CD4-positive, alpha-beta T cell treated with Interleukin-15 for 4 hours (primary cell): ENCODE data around the gene PTPRD.

ENCODE experiments used
- DNase-seq: peaks from one replicate; pipeline ENCODE4 v3.0.0-alpha.2; 2020; ENCODE audit warnings: low spot score

Gene PTPRD

DNA sequence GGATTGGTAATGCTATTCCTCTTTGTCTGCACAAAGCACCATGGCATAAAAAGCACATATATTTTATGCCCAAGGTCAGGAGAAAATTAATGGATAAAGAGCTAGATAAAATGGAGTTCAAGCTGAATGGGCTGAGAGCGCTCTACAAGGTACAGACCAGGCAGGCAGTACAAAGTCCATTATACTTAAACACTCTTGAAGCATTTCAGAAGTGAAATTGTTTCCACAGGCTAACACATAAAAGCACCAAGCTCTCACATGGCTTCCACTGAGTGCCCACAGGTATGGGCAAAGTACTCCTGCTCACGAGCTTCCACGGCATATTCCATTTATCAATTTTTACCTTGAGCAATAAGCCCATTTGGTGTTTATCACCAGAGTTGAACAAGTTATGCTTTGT, 2042.0 kb downstream of the PTPRD start:
- no peak for DNase-seq

DNA sequence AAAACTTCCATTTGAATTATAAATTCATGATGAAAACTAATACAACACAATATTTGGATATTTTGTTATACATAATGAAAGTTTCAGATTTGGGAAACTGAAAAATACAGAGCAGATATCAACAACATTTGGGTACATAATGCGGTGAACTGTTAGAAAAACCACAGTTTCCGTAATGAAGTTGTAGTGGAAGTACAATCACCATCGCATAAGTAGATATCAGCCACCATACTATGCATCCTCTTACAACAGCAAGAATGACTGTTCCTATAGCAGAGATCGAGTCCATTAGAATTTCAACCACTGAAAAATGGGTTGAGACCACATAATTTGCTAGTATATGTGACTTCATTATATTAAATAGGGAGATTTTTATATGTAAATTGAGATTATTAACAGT, 2043.0 kb downstream of the PTPRD start:
- no peak for DNase-seq

DNA sequence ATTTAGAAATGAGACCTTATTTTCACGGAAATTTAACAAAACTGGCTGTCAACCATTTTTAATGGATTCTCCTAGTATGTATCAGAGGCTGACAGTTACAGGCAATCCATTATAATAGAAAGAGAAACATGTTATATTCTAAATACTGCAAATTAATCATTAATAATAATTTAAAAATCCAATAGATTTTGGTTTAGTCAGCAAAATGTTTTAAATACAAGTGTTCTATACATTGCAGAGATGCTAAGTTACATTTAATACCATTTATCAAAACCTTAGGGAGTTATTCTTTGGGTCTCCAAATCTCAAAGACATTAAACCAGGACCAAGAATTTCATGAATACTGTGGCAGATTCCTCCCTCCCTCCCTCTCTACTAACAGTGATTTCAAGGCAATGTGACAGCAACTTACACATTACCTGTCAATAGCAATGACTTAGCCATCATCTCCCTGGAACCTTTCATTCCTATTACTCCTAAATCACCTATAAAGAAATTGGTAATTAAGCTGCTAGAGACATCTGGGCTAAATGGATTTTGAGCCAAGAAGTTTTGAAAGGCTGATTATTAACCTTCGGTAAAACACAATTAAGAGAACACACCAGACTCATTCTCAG, 2044.7 kb downstream of the PTPRD start:
- no peak for DNase-seq

DNA sequence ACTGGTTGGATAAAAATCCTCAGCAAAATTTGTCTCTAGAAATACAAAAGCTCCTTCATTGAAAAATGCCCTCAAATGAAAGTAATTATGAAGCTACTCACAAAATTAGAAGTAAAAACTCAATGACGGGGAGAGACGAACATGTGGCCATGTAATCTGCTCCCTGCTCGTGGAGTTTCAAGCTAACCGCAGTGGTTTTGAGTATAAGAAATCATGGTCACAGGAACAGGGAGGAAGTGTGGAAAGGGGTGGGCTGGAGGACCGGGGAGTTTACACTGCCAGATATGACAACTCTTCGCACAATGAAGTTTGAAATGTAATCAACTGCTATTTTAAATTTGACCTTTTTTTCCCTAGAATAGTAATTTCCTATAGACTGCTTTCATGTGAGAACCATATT, 2047.8 kb downstream of the PTPRD start:
- DNase-seq = no peak

DNA sequence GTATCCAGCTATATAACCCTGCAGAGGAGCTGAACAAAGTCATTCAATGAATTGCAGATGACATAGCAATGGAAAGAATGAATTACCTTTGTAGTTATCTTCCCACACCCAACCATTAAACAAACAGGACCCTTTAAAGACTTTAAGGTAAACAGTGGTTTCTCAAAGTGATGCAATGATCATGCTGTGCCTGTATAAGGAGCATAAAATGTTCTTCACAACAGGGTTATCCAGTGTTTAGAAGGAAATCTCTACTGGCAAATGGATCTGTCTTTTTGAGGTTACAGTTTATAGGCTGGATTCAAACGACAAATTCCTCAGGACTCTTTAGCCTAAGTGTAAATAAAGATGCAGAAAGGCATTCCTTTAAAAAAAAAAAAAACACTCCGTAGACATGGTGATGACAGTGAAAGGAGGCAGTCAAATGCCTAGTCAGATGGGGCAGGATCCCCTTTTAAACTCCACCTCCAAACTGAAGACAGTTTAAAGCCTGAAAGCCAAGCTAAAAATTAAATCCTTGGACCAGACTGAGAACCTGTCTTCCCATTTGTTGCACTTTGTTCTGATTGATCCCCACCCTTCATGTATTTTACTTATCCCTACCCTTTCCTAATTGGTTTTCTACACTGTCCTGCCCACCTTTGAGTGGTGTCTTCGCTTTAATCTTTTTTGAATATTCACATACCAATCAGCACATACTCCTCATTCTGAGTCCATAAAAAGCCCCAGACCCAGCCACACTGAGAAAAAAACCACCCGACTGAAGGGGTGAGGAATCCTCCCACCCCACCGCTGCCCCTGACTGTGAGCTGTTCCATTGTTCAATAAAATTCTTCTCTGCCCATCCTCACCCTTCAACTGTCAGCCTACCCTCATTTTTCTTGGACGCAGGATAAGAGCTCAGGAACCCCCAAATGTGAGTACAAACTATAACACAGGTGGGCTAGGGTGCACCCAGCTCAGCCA, 2052.0 kb downstream of the PTPRD start:
- no peak for DNase-seq

DNA sequence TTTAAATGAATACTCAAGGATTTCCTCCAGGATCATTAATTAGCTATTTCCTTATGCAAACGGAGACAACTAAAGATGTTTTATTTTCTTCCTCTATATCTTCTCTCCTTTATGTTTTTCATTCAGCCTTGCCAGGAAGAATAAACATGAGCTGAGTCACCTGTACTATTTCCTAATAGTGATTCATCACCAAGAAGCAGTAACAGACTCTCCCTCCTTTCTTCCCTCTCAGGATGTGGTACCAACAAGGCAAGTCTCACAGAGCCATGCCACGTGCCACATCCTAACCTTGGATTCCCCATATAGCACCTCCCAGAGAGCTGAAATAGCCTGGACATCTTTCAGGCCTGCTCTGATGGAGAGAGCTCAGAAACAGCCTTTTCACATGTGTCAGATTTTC, 2054.6 kb downstream of the PTPRD start:
- DNase-seq = no peak

DNA sequence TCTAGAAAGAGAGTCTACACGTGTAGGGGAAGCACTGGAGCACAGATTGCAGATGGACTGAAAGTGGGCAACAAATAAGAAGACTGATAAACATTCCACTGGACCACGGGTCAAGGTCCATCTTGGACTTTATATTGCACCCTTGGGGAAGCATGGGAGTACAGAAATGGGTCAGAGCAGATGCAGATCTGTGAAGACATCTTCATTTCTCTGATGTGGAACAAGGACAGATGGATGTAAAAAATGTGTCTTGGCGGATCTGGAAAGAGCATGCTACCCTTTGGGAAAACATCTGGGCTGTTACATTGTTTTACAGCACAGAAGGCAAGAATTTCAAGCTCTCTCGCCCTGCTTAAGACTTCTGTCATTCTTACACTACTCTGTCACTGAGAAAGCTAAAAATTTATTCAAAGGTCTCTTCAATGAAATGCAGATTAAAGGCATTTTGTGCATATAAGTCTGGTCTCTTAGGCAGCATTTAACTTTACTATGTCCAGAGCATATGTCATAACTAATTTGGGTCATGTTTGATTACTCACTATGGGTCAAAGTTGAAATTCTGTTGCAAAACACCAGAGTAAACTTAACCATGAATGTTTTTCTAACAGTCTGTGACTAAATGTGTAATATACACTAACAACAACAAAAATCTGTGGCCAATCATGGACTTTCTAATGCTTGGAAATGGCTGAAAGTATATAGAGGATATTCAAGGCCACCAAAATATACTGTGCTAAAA, 2056.9 kb downstream of the PTPRD start:
- no peak for DNase-seq

DNA sequence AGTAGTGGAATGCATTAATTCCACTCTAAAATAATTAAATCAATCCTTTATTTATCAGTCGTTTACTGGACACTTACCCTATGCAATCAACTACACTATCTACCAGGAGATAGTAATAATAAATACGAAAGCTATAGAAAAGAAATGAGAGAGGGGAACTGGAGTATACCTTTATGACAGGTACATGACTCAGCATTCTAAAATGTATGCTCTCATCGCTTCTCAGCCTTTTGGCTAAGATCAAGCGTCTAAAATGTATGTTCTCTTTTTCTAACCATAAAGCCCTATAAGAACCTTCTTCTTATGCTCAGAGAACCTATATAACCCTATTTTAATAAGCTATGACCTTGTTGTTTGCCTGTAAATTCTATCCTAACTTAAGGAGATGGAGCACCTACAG, 2059.4 kb downstream of the PTPRD start:
- no peak for DNase-seq

DNA sequence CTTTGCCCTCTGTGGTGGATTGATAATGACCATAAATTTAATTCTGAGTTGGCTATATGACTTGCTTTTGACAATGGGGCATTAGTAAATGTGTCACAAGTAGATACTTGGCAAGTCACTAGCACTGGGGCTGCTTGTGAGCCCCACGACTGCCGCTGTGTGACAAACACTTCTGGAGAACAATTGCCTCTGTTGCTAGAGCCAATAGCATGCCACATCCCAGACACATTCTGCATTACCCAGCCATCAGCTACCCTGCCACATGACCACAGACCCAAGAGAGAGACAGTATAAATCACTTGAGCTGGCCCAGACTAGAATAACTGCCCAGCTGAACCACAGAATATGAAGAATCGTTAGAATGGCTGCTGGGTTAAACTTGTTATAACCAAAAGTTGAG, 2060.1 kb downstream of the PTPRD start:
- DNase-seq = no peak

DNA sequence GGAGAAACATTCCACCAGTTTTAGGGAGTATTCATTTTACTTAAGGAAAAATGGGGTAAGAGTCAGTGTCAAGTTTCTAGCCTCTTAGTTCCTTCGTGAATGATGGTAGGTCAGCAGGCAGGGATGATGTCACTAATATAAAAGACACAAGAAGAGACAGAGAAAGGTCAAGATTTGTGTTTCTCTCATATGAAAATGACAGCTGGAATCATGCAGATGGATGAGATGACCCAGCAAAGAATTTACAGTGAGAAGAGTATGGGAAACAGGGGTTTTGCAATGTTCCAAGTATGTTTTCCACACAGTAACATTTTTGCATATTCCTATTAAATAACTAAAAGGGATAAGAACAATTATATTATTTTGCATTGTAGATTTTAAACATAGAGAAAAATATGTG, 2063.6 kb downstream of the PTPRD start:
- no peak for DNase-seq

DNA sequence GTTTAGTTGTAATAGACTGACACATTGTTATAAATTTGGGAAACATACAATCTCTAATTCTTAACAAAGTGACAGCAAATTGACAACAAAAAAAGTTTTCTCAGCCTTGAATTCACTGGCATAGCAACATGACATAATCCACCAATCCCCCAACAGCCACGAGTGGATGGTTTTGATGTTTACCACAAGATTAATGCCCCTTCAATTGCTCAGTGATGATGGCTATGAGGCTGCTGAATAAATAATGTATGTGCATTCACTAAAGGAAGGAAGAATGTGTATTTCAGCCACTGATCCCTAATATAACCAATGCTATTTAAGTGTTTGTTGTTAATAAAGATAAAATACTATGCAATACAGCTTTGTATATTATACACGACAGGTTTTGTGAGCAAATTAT, 2069.6 kb downstream of the PTPRD start:
- no peak for DNase-seq

DNA sequence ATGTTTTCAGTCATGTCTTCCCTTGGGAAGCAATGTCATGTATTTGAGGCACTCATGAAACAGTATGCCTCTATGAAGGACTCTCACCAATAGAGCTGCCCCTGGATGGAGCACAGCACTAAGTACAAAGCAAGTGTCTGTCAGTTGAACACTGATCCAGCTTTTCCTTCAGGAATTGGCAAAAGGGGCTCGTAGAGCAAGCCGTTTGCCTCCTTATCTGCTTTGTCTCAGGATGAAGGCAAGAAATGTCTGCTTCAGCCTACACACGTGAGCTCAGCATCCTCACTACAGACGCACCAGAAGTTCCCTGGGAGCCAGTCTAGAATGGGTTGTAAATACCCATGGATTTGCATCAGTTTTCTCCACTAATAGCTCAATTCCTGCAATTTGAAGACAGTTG, 2070.3 kb downstream of the PTPRD start:
- DNase-seq = no peak

DNA sequence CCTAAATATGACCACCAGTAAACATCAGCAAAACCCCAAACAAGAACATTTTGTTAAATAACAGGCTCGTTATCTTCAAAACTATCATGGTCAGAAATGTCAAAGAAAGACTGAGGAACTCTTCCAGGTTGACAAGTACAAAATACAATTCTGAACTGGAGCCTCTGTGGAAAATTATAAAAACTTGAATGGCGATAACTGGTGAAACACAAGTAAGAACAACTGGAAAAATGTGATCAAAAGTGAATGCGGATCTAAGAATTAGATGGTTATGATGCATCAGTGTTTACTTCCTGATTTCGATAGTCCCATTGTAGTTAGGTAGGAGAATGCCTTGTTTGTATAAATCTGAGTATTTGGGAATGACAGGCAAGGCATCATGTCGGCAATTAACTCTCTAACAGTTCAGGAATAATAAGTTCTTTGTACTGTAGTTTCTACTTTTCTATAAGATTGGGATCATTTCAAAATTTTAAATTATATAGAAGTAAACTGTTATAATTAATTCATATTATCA, 2073.1 kb downstream of the PTPRD start:
- DNase-seq = no peak

DNA sequence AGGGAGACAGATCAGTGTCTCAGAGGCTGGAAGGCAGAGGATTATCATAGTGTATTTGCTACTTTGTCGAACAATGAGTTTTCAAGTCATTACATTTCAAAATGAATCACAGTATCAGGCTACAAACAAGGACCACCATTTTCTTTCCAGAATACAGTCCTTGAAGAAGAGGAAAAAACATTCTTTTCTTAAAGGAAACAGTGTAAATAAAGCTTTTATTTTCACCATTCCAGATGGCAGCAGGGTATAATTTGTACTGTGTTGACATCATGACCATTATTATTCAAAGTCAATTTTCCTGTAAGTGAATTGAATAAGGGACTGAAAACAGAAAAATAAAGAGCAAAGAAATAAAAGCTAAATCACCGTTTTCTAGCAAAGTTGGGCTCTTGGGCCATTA, 2076.0 kb downstream of the PTPRD start:
- DNase-seq = no peak

DNA sequence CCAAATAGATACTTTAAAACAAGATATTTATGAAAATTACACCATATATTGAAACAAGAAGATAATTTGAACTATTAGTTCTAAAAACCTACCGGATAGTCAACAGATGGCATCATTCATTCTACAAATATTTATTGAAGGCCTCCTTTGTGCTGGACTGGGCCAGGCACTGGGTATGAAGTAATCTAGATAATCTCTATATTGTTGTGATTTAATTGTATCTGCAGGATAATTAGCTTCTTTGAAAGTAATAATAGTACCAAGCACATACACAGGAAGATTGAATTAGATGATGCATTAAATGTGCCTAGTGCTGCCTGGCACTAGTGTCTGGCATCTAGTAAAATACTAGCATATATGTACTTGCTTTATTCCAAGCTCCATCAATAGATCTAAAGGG, 2078.0 kb downstream of the PTPRD start:
- DNase-seq = no peak

DNA sequence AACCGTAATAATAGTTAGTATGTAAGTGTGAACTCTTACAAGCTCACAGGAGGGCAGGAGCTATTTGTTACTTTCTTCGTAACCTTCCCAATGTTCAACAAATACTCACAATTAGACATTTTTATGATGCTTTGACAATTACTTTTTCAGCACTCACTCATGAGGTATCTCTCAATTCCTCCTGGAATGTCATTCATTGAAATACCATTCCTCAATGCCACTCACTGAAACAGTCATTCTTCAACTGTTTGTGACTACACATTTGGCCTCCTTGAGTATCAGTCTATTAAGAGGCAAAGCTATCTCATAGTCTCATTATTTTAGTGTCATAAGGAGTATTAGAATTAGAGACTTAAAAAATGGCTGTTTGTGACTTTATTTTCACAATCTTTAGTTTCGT, 2079.1 kb downstream of the PTPRD start:
- no peak for DNase-seq

DNA sequence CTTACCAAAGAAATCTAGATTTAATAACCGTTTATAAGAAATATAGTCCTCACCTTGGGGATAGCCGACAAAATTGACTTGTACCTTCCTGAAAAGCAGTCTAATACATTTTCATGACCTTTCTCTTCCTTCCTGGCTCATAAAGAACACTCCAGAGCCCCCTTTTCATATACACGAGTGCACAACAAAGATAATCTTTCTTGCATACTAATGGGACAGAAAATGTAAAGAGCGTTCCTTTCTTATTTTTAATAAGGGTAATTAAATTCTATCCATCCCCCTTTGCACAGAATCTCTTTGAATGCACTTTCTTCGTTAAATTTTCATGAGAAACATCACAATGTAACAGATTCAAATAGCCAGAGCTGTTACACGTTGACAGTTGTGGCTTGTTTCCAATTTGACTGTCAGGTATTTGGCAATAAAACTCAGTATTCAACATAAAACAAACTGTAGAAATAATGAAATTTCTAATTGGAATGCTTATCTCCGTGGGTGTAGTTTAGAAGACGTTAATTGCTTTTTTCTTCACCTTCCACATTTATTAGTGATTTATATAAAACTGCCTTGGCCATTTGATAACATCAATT, 2080.9 kb downstream of the PTPRD start:
- DNase-seq = no peak

DNA sequence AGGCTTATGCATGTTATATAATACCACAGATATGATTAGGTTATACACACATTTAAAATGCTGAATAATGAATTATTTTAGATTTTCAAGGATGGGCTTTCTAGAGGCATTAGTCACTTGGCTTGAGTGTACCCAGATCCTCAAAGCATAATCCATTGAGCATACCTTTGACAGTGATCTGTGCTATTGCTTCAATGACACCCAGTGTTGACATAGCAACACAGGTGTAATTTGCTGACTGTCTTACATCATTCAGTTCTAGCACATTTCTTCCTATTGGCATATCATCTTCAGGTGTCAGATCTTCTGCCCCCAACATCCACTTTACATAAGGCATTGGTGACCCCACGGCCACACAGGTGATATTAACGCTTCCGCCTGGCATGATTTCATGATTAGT, 2091.7 kb downstream of the PTPRD start:
- DNase-seq = no peak

DNA sequence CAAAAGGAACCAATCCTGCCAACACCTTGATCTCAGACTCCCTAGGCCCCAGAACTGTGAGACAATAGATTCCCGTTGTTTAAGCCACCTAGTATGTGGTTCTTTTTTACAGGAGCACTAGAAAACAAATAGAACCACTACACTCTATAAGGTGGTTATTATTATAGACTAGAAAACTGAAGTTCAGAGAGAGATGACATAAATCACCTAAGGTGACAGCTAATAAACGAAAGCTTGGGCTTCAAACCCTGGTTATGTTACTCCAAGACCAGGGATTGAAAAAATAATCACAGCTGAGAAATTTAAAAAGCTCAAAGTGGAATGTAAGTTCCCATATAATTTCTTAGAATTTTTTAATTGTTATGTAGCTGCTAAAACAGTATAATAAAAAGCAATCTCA, 2097.1 kb downstream of the PTPRD start:
- no peak for DNase-seq

DNA sequence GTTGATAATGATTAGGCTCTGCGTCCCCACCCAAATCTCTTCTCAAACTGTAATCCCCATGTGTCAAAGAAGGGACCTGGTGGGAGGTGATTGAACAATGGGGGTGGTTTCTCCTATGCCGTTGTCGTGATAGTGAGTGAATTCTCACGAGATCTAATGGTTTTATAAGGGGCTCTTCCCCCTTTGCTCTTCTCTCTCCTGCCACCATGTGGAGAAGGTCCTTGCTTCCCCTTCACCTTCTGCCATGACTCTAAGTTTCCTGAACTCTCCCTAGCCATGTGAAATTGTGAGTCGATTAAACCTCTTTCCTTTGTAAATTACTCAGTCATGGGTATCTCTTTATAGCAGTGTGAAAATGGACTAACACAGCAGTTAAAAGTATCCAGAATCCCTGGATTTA, 2098.0 kb downstream of the PTPRD start:
- no peak for DNase-seq

DNA sequence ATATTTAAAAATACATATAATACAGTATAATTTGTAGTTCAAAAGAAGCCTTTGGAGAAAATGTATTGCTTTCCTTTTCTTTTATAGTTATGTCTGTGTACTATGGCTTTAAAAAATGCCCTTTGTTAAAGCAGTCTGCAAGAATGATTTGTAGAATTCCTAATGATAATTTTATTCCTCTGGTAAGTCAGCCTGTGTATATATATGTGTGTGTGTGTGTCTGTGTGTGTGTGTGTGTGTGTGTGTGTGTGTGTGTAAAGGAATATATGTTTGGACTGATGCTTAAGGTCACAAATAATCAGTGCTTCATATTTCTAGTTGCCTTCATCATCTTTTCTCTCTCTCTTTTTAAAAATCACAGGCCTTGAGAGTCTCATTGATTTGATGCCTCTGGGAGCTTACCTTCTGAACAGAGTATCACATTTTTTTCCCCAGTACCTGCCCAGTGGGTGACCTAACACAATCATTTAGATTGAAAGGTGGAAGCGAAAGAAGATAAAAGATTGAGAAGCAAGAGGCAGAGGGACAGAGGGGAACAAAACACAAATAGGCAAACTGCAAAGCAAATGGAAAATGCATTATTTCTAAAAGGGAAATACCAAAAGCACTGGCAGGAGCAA, 2104.0 kb downstream of the PTPRD start:
- DNase-seq = no peak

DNA sequence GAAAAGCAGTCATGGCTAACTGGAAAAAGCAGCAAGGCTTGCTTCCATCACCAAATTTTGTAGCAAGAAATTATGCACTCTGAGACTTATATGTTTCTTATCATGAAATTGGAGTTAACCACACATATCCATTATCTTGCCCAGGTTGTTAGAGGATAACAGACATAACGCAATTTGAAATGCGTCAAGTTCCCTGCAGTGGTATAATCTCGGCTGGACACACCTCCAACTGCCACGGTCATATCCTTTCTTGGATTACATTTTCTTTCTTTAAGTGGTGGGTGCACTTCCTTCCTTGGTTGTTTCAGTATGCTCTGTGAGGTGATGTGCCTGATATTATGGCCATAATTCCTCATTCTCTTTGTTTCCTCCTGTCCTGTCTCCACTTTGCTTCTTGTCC, 2118.2 kb downstream of the PTPRD start:
- no peak for DNase-seq
